HepG2 (cell line): ENCODE measurements around the gene SETD1A. TPM values are rescaled to one million over a fixed set of nuclear protein-coding genes. Genes with fewer than 3 reads are reported as not detected.

Source experiments
- ETV5 ChIP-seq: IDR thresholded peaks from 2 replicates; pipeline ENCODE4 v1.6.1; 2018; ENCODE audit warnings: missing biosample characterization, missing genetic modification reagents, inconsistent platforms, borderline replicate concordance
- FOSL2 ChIP-seq: sonication (generic); formaldehyde crosslinking; IDR thresholded peaks from 2 replicates; pipeline ENCODE4 v1.4.0; 2020; ENCODE audit warnings: missing genetic modification reagents
- RNF219 ChIP-seq: sonication (generic); formaldehyde crosslinking; IDR thresholded peaks from 2 replicates; pipeline ENCODE4 v1.5.0; 2020; ENCODE audit warnings: mild to moderate bottlenecking, missing genetic modification reagents
- SAFB2 ChIP-seq: sonication (generic); formaldehyde crosslinking; IDR thresholded peaks from 2 replicates; pipeline ENCODE4 v1.5.1; 2020; ENCODE audit warnings: missing genetic modification reagents, low read depth, mild to moderate bottlenecking, borderline replicate concordance
- SOX5 ChIP-seq: IDR thresholded peaks from 2 replicates; pipeline ENCODE4 v1.6.1; 2016; ENCODE audit warnings: borderline replicate concordance
- TFDP2 ChIP-seq: sonication (generic); formaldehyde crosslinking; IDR thresholded peaks from 2 replicates; pipeline ENCODE4 v1.4.0; 2020; ENCODE audit warnings: missing genetic modification reagents
- ZFP41 ChIP-seq: sonication (generic); formaldehyde crosslinking; IDR thresholded peaks from 2 replicates; pipeline ENCODE4 v1.4.0; 2020; ENCODE audit warnings: mild to moderate bottlenecking, missing genetic modification reagents, borderline replicate concordance
- ZNF317 ChIP-seq: sonication (generic); formaldehyde crosslinking; IDR thresholded peaks from 2 replicates; pipeline ENCODE4 v1.5.0; 2020; ENCODE audit warnings: mild to moderate bottlenecking, missing genetic modification reagents
- ZNF383 ChIP-seq: sonication (generic); formaldehyde crosslinking; IDR thresholded peaks from 2 replicates; pipeline ENCODE4 v1.4.0; 2020; ENCODE audit warnings: missing genetic modification reagents, mild to moderate bottlenecking, borderline replicate concordance
- ZNF407 ChIP-seq: sonication (generic); formaldehyde crosslinking; IDR thresholded peaks from one replicate; pipeline ENCODE4 v1.5.1; 2020; ENCODE audit warnings: mild to moderate bottlenecking, missing genetic modification reagents; ENCODE audit errors: not compliant biosample characterization
- ZNF446 ChIP-seq: sonication (generic); formaldehyde crosslinking; IDR thresholded peaks from 2 replicates; pipeline ENCODE4 v1.5.0; 2020; ENCODE audit warnings: mild to moderate bottlenecking, missing genetic modification reagents
- ZNF512B ChIP-seq: sonication (generic); formaldehyde crosslinking; IDR thresholded peaks from 2 replicates; pipeline ENCODE4 v1.5.1; 2020; ENCODE audit warnings: missing genetic modification reagents, mild to moderate bottlenecking, borderline replicate concordance
- ZSCAN12 ChIP-seq: sonication (generic); formaldehyde crosslinking; IDR thresholded peaks from 2 replicates; pipeline ENCODE4 v1.9.0; 2021; ENCODE audit warnings: mild to moderate bottlenecking, missing genetic modification reagents
- polyA plus RNA-seq, 8 experiments: library from polyadenylated mRNA; depleted of rRNA in 3 of 8; stranded (reverse) in 7 of 8; unstranded in 1 of 8; fragments of >200 nt; fragmentation: Illumina TruSeq in 4 of 8; extraction: Trizol in 4 of 8; gene quantifications; 2 replicates each; pipeline versions ENCODE4 v1.2.1 to v1.2.3, GENCODE V29; 2011 to 2016; ENCODE audit warnings: low read depth in 4 of 8, missing spikeins in 1 of 8, mixed read lengths in 1 of 8; ENCODE audit not compliant: insufficient read depth in 1 of 8
- total RNA-seq, 5 experiments: library from RNA; depleted of rRNA; stranded (reverse); fragments of >200 nt; fragmentation: Illumina TruSeq; extraction: Trizol; gene quantifications; 2 replicates each; pipeline ENCODE4 v1.2.3, GENCODE V29; 2016; ENCODE audit warnings: low read depth in 1 of 5

SETD1A gene
- total and polyA plus RNA-seq, 2 of the 13 experiments (the other 11 are each of a cell fraction or from before 2014, with no cell fraction given), result 3.8 to 5.6 TPM

- 0 out of 2 replicates have a peak, but pooled peaks have one; percentile 62 for TF ChIP-seq ZSCAN12 (CRISPR knock-in tag)
- TF ChIP-seq SOX5, result no peak
- TF ChIP-seq ZFP41 (CRISPR knock-in tag), result no peak
- peak; percentile 63; the same call in 1 of the 2 replicates for TF ChIP-seq ZNF383
- TF ChIP-seq TFDP2, result peak; percentile 30
- TF ChIP-seq FOSL2 (CRISPR knock-in tag), result peak; percentile 91
- peak; percentile 20; the same call in 1 of the 2 replicates for TF ChIP-seq ZNF317
- TF ChIP-seq ETV5 (CRISPR knock-in tag), result peak; percentile 49; the same call in 1 of the 2 replicates
- no peak for TF ChIP-seq ZNF407 (CRISPR knock-in tag)
- TF ChIP-seq ZNF446 (CRISPR knock-in tag), result peak; percentile 88; the same call in 1 of the 2 replicates
- no peak for TF ChIP-seq RNF219
- peak; percentile 82 for TF ChIP-seq SAFB2 (CRISPR knock-in tag)
- TF ChIP-seq ZNF512B (CRISPR knock-in tag), result no peak
These were observed 726 bp upstream of the SETD1A start (continued) for GRCh38 chr16:30956601-30957455.
